ENCODE measurements around the gene CNTF.

CNTF gene

GRCh38 chr11:58631378-58631777 lies 8.9 kb downstream of the CNTF start:
- peaks cover 0 to 12% of the 10 kb centered on the region in 2 donors for H3K4me1 ChIP-seq (ENCODE audit: control insufficient read depth in 1 of 2, insufficient read depth in 2 of 2, low read length in 2 of 2)
- no peaks in the 10 kb centered on the region for H3K9me3 ChIP-seq (ENCODE audit: control insufficient read depth in 1 of 2, low read length in 2 of 2)
- no peaks in the 10 kb centered on the region for H3K27me3 ChIP-seq (ENCODE audit: low read depth, low read length)
- H3K4me3 ChIP-seq (ENCODE audit: low read depth in 1 of 2, low read length in 2 of 2), result no peak overlapping the region
- no peaks in the 10 kb centered on the region for H3K36me3 ChIP-seq (ENCODE audit: control insufficient read depth in 1 of 2, insufficient read depth in 2 of 2, low read length in 2 of 2)
- no peak overlapping the region for H3K27ac ChIP-seq (ENCODE audit: low read length)

DNA sequence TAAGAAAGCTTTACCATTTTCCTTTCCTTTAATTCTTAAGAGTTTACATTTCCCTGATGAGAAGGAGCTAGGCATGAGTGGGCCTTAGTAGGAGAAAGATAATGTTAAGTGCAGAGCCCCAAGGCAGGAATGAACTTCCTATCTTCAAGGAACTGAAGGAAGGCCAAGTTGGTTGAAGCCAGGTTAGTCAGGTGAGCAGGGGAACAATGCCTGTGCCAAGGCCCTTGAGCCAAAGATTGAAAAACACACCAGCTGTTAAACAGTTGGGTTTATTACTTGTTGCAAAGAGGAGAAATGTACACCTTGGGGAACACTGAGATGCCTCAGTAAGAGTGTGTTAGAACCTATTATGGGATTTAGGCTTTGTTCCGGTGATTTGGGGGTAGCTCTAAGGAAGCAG lies 10.0 kb downstream of the CNTF start:
- Histone ChIP-seq H3K27me3 (ENCODE audit: low read depth, low read length) (no peaks in the 10 kb centered on the region), H3K36me3 (ENCODE audit: control insufficient read depth in 1 of 2, insufficient read depth in 2 of 2, low read length in 2 of 2) (no peaks in the 10 kb centered on the region), H3K9me3 (ENCODE audit: control insufficient read depth in 1 of 2, low read length in 2 of 2) (no peaks in the 10 kb centered on the region), H3K4me1 (ENCODE audit: control insufficient read depth in 1 of 2, insufficient read depth in 2 of 2, low read length in 2 of 2) (peaks cover 0 to 6% of the 10 kb centered on the region in 2 donors), H3K27ac (ENCODE audit: low read length) (no peak overlapping the region), H3K4me3 (ENCODE audit: low read depth in 1 of 2, low read length in 2 of 2) (no peak overlapping the region)

GRCh38 chr11:58636587-58636986 lies 14.1 kb downstream of the CNTF start:
- H3K4me1 ChIP-seq (ENCODE audit: control insufficient read depth in 1 of 2, insufficient read depth in 2 of 2, low read length in 2 of 2), result peaks cover 9 to 14% of the 10 kb centered on the region in 2 donors
- no peaks in the 10 kb centered on the region for H3K36me3 ChIP-seq (ENCODE audit: control insufficient read depth in 1 of 2, insufficient read depth in 2 of 2, low read length in 2 of 2)
- no peaks in the 10 kb centered on the region for H3K9me3 ChIP-seq (ENCODE audit: control insufficient read depth in 1 of 2, low read length in 2 of 2)
- no peaks in the 10 kb centered on the region for H3K27me3 ChIP-seq (ENCODE audit: low read depth, low read length)
- H3K27ac ChIP-seq (ENCODE audit: low read length), result no peak overlapping the region
- H3K4me3 ChIP-seq (ENCODE audit: low read depth in 1 of 2, low read length in 2 of 2), result no peak overlapping the region

- no peaks in the 10 kb centered on the region for H3K27me3 ChIP-seq (ENCODE audit: low read depth, low read length)
- no peak overlapping the region for H3K4me3 ChIP-seq (ENCODE audit: low read depth in 1 of 2, low read length in 2 of 2)
- H3K9me3 ChIP-seq (ENCODE audit: control insufficient read depth in 1 of 2, low read length in 2 of 2), result no peaks in the 10 kb centered on the region
- peaks cover 9 to 14% of the 10 kb centered on the region in 2 donors for H3K4me1 ChIP-seq (ENCODE audit: control insufficient read depth in 1 of 2, insufficient read depth in 2 of 2, low read length in 2 of 2)
- H3K27ac ChIP-seq (ENCODE audit: low read length), result no peak overlapping the region
- H3K36me3 ChIP-seq (ENCODE audit: control insufficient read depth in 1 of 2, insufficient read depth in 2 of 2, low read length in 2 of 2), result no peaks in the 10 kb centered on the region
These were observed 14.9 kb downstream of the CNTF start for GRCh38 chr11:58637371-58637770.

- H3K27ac ChIP-seq (ENCODE audit: low read length), result no peak overlapping the region
- no peaks in the 10 kb centered on the region for H3K27me3 ChIP-seq (ENCODE audit: low read depth, low read length)
- no peaks in the 10 kb centered on the region for H3K9me3 ChIP-seq (ENCODE audit: control insufficient read depth in 1 of 2, low read length in 2 of 2)
- no peak overlapping the region for H3K4me3 ChIP-seq (ENCODE audit: low read depth in 1 of 2, low read length in 2 of 2)
- H3K36me3 ChIP-seq (ENCODE audit: control insufficient read depth in 1 of 2, insufficient read depth in 2 of 2, low read length in 2 of 2), result no peaks in the 10 kb centered on the region
- H3K4me1 ChIP-seq (ENCODE audit: control insufficient read depth in 1 of 2, insufficient read depth in 2 of 2, low read length in 2 of 2), result peaks cover 9 to 14% of the 10 kb centered on the region in 2 donors
These were observed 16.6 kb downstream of the CNTF start for GRCh38 chr11:58639103-58639502.

DNA sequence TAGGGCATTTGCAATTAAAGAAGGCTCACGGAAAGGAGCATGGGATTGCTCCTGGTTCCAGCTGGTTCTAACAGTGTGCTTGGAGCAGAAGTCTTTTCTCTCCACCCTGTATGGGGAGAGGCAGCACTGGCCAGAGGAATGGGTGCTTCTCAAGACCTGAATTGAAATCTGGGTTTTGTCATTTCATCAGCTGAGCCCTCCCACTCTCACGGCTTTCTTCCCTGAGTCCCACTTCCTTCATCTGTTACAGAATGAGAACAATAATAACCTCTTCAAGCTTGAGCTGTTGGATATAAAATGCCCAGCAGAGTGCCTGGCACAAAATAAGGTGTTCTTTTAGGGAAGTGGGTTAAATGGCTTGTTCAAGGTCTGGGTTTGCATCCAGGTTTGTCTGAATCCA lies 17.2 kb downstream of the CNTF start:
- H3K27ac ChIP-seq (ENCODE audit: low read length), result no peak overlapping the region
- H3K27me3 ChIP-seq (ENCODE audit: low read depth, low read length), result no peaks in the 10 kb centered on the region
- no peaks in the 10 kb centered on the region for H3K36me3 ChIP-seq (ENCODE audit: control insufficient read depth in 1 of 2, insufficient read depth in 2 of 2, low read length in 2 of 2)
- H3K4me3 ChIP-seq (ENCODE audit: low read depth in 1 of 2, low read length in 2 of 2), result no peak overlapping the region
- no peaks in the 10 kb centered on the region for H3K9me3 ChIP-seq (ENCODE audit: control insufficient read depth in 1 of 2, low read length in 2 of 2)
- peaks cover 9 to 14% of the 10 kb centered on the region in 2 donors for H3K4me1 ChIP-seq (ENCODE audit: control insufficient read depth in 1 of 2, insufficient read depth in 2 of 2, low read length in 2 of 2)

DNA sequence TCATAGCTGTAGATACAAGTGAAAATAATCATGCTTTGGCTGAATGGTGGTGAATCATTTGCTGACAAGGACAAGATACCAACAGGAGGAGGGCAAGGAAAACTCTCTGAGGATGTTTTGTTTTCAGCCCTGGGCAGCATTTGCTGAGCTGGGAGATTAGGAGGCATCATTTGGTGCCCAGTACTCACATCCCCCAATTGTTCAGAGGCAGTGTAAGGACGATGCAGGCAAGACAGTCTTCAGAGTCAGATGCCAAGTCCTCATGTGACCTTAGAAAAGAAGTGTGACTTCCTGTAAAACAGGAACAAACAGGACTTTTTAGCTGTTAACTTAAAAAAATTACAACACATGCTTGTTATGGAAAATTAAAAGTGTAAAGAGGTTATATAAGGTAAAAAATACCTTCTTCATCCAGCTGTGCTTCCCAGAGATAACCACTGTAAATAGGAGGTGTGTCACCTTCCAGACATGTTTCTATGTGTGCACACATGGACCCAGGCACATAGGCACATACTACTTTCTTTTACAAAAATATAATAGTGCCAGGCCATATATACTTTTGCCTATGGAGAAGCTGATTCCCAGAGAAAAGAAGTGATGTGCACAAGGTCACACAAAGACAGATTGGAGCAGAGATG lies 18.0 kb downstream of the CNTF start:
- H3K4me3 ChIP-seq (ENCODE audit: low read depth in 1 of 2, low read length in 2 of 2), result no peak overlapping the region
- H3K27ac ChIP-seq (ENCODE audit: low read length), result no peak overlapping the region
- no peaks in the 10 kb centered on the region for H3K27me3 ChIP-seq (ENCODE audit: low read depth, low read length)
- H3K4me1 ChIP-seq (ENCODE audit: control insufficient read depth in 1 of 2, insufficient read depth in 2 of 2, low read length in 2 of 2), result peaks cover 9 to 14% of the 10 kb centered on the region in 2 donors
- no peaks in the 10 kb centered on the region for H3K9me3 ChIP-seq (ENCODE audit: control insufficient read depth in 1 of 2, low read length in 2 of 2)
- no peaks in the 10 kb centered on the region for H3K36me3 ChIP-seq (ENCODE audit: control insufficient read depth in 1 of 2, insufficient read depth in 2 of 2, low read length in 2 of 2)

- no peak overlapping the region for H3K4me3 ChIP-seq (ENCODE audit: low read depth in 1 of 2, low read length in 2 of 2)
- H3K36me3 ChIP-seq (ENCODE audit: control insufficient read depth in 1 of 2, insufficient read depth in 2 of 2, low read length in 2 of 2), result no peaks in the 10 kb centered on the region
- no peak overlapping the region for H3K27ac ChIP-seq (ENCODE audit: low read length)
- no peaks in the 10 kb centered on the region for H3K9me3 ChIP-seq (ENCODE audit: control insufficient read depth in 1 of 2, low read length in 2 of 2)
- H3K4me1 ChIP-seq (ENCODE audit: control insufficient read depth in 1 of 2, insufficient read depth in 2 of 2, low read length in 2 of 2), result peaks cover 9 to 14% of the 10 kb centered on the region in 2 donors
- H3K27me3 ChIP-seq (ENCODE audit: low read depth, low read length), result no peaks in the 10 kb centered on the region
These were observed 18.9 kb downstream of the CNTF start for GRCh38 chr11:58641341-58641740.

GRCh38 chr11:58641803-58642581 lies 19.5 kb downstream of the CNTF start:
- peaks cover 9 to 14% of the 10 kb centered on the region in 2 donors for H3K4me1 ChIP-seq (ENCODE audit: control insufficient read depth in 1 of 2, insufficient read depth in 2 of 2, low read length in 2 of 2)
- no peak overlapping the region for H3K27ac ChIP-seq (ENCODE audit: low read length)
- no peaks in the 10 kb centered on the region for H3K27me3 ChIP-seq (ENCODE audit: low read depth, low read length)
- H3K4me3 ChIP-seq (ENCODE audit: low read depth in 1 of 2, low read length in 2 of 2), result no peak overlapping the region
- no peaks in the 10 kb centered on the region for H3K36me3 ChIP-seq (ENCODE audit: control insufficient read depth in 1 of 2, insufficient read depth in 2 of 2, low read length in 2 of 2)
- no peaks in the 10 kb centered on the region for H3K9me3 ChIP-seq (ENCODE audit: control insufficient read depth in 1 of 2, low read length in 2 of 2)

DNA sequence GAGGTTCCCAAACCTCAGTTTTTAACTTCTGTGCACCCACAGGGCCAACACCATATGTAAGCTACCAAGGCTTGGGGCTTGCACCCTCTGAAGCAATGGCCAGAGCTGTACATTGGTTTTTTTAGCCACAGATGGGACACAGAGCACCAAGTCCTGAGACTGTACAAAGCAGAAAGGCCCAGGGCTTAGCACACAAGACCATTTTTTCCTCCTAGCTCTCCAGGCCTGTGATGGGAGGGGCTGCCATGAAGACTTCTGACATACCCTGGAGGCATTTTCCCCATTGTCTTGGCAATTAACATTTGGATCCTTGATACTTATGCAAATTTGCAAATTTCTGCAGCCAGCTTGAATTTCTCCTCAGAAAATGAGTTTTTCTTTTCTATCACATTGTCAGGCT lies 23.4 kb downstream of the CNTF start:
- Histone ChIP-seq H3K36me3 (ENCODE audit: control insufficient read depth in 1 of 2, insufficient read depth in 2 of 2, low read length in 2 of 2) (no peaks in the 10 kb centered on the region), H3K4me1 (ENCODE audit: control insufficient read depth in 1 of 2, insufficient read depth in 2 of 2, low read length in 2 of 2) (peaks cover under 1 to 4% of the 10 kb centered on the region in 2 donors), H3K9me3 (ENCODE audit: control insufficient read depth in 1 of 2, low read length in 2 of 2) (no peaks in the 10 kb centered on the region), H3K4me3 (ENCODE audit: low read depth in 1 of 2, low read length in 2 of 2) (no peak overlapping the region), H3K27me3 (ENCODE audit: low read depth, low read length) (no peaks in the 10 kb centered on the region), H3K27ac (ENCODE audit: low read length) (no peak overlapping the region)

- Histone ChIP-seq H3K4me1 (ENCODE audit: control insufficient read depth in 1 of 2, insufficient read depth in 2 of 2, low read length in 2 of 2) (no peaks in the 10 kb centered on the region), H3K36me3 (ENCODE audit: control insufficient read depth in 1 of 2, insufficient read depth in 2 of 2, low read length in 2 of 2) (no peaks in the 10 kb centered on the region), H3K4me3 (ENCODE audit: low read depth in 1 of 2, low read length in 2 of 2) (no peak overlapping the region), H3K27me3 (ENCODE audit: low read depth, low read length) (no peaks in the 10 kb centered on the region), H3K27ac (ENCODE audit: low read length) (no peak overlapping the region), H3K9me3 (ENCODE audit: control insufficient read depth in 1 of 2, low read length in 2 of 2) (no peaks in the 10 kb centered on the region)
These were observed 24.8 kb downstream of the CNTF start for GRCh38 chr11:58647141-58647699.

Data from muscle layer of duodenum (tissue), 2 donors.